D721Med (cell line): Measurements from ENCODE around the gene TTC23.

ENCODE experiments used
- DNase-seq: peaks from one replicate; pipeline ENCODE4 v3.0.0; 2011; ENCODE audit warnings: low spot score; ENCODE audit not compliant: insufficient read length
- FAIRE-seq: peaks from 2 replicates; lab custom pipeline; 2011; peaks lifted over from hg19 to GRCh38; lab: Jason Lieb, UNC
- TF ChIP-seq, protein P1 (sequence below): IDR thresholded peaks from 2 replicates; pipeline ENCODE4 v1.5.1; 2012; ENCODE audit warnings: mild to moderate bottlenecking, control low read depth; ENCODE audit not compliant: insufficient read depth; ENCODE audit errors: missing control alignments

TTC23 gene

GRCh38 chr15:99139276-99139675, 110.1 kb downstream of the TTC23 start:
- TF ChIP-seq, protein P1, sequence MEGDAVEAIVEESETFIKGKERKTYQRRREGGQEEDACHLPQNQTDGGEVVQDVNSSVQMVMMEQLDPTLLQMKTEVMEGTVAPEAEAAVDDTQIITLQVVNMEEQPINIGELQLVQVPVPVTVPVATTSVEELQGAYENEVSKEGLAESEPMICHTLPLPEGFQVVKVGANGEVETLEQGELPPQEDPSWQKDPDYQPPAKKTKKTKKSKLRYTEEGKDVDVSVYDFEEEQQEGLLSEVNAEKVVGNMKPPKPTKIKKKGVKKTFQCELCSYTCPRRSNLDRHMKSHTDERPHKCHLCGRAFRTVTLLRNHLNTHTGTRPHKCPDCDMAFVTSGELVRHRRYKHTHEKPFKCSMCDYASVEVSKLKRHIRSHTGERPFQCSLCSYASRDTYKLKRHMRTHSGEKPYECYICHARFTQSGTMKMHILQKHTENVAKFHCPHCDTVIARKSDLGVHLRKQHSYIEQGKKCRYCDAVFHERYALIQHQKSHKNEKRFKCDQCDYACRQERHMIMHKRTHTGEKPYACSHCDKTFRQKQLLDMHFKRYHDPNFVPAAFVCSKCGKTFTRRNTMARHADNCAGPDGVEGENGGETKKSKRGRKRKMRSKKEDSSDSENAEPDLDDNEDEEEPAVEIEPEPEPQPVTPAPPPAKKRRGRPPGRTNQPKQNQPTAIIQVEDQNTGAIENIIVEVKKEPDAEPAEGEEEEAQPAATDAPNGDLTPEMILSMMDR = no peak
- DNase-seq (no peak), FAIRE-seq (no peak)

DNA sequence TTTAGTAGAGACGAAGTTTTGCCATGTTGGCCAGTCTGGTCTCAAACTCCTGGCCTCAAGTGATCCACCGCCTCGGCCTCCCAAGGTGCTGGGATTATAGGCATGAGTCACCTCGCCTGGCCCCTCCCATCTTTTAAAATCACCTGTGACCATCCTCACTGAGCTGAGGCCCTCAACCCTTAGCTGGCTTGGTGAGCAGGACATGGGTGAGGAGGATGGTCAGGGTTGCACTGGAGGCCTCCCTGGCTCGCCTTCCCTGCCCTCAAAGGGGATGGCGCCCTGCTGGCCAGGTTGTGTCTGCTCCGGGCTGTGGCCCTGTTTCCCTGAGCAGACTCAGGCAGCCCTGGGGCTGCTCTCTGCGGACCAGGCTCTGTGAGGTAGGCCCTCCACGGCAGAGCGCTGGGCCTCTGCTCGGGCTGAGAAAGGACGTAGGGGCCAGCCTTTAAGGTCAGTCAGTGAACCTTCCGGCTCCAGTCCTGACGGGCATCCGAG, 110.8 kb downstream of the TTC23 start:
- TF ChIP-seq, protein P1 = no peak
- FAIRE-seq (no peak), DNase-seq (no peak)

DNA sequence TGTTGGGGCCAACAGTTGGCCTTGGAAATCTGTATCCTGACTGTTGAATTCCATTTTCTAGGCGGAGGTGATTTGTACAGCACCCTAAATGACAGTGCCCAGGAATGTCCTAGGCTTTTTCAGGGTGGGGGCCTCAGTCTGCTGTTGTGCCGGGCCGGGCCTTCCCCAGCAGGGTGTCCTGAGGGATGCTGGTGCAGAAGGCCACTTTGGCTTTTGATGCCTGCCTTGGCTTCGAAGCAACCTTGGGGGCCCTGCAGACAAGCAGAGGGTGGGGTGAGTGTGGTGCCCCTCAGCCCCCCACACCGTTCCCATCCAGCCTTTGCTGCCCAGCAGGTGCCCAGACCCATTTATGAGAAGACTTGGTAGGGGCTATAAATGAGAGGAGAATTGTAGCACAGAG, 111.5 kb downstream of the TTC23 start:
- TF ChIP-seq, protein P1 = no peak
- no peak for FAIRE-seq
- no peak for DNase-seq

DNA sequence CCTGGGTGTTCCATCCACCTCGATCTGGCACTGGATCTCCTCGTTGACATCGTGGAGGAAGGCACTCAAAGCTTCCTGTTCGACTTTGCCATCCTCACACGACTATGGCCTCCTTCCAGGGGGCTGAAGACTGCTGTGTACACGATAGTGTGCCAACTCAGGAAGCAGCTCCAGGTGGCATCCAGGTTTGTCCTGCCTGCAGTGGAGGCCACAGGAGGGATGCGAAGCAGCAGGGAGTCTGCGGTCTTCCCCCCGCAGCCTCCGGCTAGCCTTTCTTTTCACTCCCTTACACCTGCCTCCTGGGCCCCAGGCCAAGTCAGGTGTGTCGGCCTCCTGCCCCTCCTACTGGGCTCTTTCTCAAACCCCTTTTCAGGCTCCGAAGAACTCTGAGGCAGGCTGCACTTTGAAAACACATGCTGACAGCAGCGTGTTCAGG, 112.3 kb downstream of the TTC23 start:
- DNase-seq = no peak
- no peak for FAIRE-seq
- TF ChIP-seq, protein P1 = no peak

GRCh38 chr15:99135194-99135593, 114.2 kb downstream of the TTC23 start:
- FAIRE-seq = no peak
- no peak for DNase-seq
- TF ChIP-seq, protein P1 = no peak

DNA sequence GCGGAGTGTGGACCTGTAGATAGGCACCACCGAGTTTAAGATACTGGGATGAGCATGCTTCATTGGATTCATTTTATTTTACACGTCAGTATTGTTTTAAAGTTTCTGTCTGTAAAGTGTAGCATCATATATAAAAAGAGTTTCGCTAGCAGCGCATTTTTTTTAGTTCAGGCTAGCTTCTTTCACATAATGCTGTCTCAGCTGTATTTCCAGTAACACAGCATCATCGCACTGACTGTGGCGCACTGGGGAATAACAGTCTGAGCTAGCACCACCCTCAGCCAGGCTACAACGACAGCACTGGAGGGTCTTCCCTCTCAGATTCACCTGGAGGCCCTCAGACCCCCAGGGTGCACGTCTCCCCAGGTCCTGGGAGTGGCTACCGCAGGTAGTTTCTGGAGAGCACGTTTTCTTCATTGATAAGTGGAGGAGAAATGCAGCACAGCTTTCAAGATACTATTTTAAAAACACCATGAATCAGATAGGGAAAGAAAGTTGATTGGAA, 115.0 kb downstream of the TTC23 start:
- DNase-seq = no peak
- no peak for FAIRE-seq
- TF ChIP-seq, protein P1 = no peak

DNA sequence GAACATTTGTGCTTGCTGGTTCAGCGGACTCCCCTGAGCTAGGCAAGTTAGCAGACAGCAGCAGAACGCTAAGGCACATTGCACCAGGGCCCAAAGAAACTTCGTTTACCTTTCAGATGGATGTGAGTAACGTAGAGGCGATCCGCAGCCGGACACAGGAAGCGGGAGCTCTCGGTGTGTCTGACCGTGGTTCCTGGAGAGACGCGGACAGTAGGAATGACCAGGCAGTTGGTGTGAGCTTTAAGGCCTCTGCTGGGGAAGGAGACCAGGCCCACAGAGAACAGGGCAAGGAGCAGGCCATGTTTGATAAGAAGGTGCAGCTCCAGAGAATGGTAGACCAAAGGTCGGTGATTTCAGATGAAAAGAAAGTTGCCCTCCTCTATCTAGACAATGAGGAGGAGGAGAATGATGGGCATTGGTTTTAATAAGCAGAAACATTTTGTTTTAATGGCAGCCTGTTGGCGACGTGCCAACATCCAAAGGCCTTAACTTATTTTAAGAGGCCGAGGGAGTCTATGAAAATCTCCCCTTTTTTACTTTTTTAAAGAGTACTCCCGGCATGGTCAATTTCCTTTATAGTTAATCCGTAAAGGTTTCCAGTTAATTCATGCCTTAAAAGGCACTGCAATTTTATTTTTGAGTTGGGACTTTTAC, 116.6 kb downstream of the TTC23 start:
- FAIRE-seq = no peak
- no peak for DNase-seq
- TF ChIP-seq, protein P1 = no peak
